Fibroblast of the conjunctiva (primary cell): ENCODE results near the gene CWF19L2.

Experiments
- DNase-seq: peaks from one replicate; pipeline ENCODE4 v3.0.0-alpha.2; 2010; ENCODE audit warnings: low read depth

CWF19L2 gene

GRCh38 chr11:107301878-107302277, 155.7 kb downstream of the CWF19L2 start:
- DNase-seq: no peak

- no peak for DNase-seq
These were observed 163.8 kb downstream of the CWF19L2 start for GRCh38 chr11:107293677-107294344.

GRCh38 chr11:107282195-107282594, 175.4 kb downstream of the CWF19L2 start:
- DNase-seq: no peak
